SU-DHL-6 (cell line): ENCODE measurements around the gene ZNF630.
"Not testable (repeated sequence)": the region's sequence is repeated elsewhere in the genome, so short reads cannot be mapped to it uniquely, and the experiment has no call there.

Experiments
- CTCF ChIP-seq: fragments of 200-600 bp; sonication (generic); IDR thresholded peaks from one replicate; pipeline ENCODE4 v1.5.1; 2017; ENCODE audit warnings: antibody characterized with exemption, mild to moderate bottlenecking, low read length, moderate library complexity; ENCODE audit not compliant: insufficient read depth, poor library complexity, severe bottlenecking
- EZH2phosphoT487 ChIP-seq: fragments of 200-600 bp; sonication (generic), shearing (Covaris generic); conservative IDR thresholded peaks from 2 replicates; pipeline ENCODE4 v1.6.1; 2018; ENCODE audit warnings: mild to moderate bottlenecking, antibody characterized with exemption, low read length, moderate library complexity, mixed read lengths

GRCh38 chrX:48016583-48017310 lies 54.7 kb downstream of the ZNF630 start:
- TF ChIP-seq EZH2phosphoT487, CTCF: not testable (repeated sequence)
